Middle frontal gyrus (tissue), 1 donor: Measurements from ENCODE around the gene ZNF784.
A peak's percentile ranks its signal among the peaks of the same experiment; 100 is the strongest.

ENCODE experiments used
- DNase-seq: peaks from one replicate; pipeline ENCODE4 v3.0.0-alpha.2; 2015; ENCODE audit warnings: low spot score; ENCODE audit errors: extremely low spot score

Gene ZNF784

GRCh38 chr19:55602104-55603001 is 22.0 kb downstream of the ZNF784 start:
- no peak for DNase-seq

- no peak for DNase-seq
These were observed 23.3 kb downstream of the ZNF784 start for GRCh38 chr19:55601084-55601483.

DNA sequence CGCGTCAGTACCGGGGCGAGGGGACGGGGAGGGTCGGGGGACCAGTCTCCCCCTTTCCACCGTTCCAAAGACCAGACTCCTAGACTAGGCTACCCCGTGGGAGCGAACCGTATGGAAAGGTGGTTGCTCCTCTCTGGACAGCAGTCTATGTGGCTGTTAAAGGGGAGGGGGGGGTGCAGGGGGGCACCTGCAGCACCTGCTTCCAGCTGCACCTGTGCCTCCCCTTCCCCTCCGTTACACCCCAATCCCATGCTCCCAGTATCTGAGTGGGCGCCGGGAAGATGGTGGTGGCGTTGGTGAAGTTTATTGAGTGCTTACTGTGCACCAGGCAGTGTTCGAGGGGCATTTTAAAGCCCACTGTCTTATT is 23.7 kb downstream of the ZNF784 start:
- no peak for DNase-seq

DNA sequence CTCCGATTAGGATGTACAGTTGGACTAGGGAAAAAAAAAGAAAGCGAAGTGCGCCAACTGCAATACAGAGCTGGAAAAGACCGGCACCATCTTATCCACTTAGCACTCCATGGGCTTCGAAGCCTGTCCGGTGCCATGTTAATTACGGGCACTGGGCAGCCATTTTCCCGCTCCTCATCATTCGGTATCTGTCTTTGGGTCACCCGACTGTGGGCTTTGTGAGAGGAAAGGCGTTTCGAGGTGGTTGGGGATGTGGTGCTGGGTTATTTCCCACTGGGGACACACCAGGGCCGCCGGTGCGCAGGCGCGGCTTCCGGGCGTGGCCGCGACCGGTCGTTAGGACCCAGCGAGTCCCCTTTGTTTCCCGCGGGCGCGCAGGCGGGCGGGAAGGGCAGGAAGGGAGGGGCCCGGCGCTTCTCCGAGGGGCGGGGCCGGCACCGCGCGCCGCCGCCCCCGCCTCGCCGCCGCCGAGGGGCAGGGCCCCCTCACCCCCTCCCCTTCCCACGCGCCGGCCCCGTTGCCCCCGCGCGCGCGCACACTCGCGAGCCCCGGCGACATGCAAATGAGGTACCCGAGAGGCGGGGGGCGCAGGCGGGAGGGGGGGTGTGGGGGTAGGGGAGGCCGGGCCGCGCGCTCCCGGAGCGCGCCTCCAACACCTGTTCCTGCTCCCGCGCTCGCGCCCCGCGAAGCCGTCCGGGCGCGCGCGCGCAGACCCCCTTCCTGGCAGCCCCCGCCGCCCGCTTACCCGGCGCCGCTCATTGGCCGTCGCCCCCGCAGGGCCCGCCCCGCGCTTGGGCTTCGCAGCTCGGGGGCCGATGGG is 24.3 kb downstream of the ZNF784 start, which contains the start of gene ZNF524:
Gene ZNF524, plus strand, starts transcription at position 447 of the 820 bp plus-strand sequence. CDS start 1,825 bp downstream, outside the sequence.
- peak; percentile 74 for DNase-seq

- peak; percentile 96 for DNase-seq
These were observed 24.9 kb downstream of the ZNF784 start, which contains the start of gene FIZ1 for GRCh38 chr19:55599468-55599841. FIZ1 (minus strand) TSS chr19:55599517; CDS start chr19:55597865, 1,652 bp downstream.

DNA sequence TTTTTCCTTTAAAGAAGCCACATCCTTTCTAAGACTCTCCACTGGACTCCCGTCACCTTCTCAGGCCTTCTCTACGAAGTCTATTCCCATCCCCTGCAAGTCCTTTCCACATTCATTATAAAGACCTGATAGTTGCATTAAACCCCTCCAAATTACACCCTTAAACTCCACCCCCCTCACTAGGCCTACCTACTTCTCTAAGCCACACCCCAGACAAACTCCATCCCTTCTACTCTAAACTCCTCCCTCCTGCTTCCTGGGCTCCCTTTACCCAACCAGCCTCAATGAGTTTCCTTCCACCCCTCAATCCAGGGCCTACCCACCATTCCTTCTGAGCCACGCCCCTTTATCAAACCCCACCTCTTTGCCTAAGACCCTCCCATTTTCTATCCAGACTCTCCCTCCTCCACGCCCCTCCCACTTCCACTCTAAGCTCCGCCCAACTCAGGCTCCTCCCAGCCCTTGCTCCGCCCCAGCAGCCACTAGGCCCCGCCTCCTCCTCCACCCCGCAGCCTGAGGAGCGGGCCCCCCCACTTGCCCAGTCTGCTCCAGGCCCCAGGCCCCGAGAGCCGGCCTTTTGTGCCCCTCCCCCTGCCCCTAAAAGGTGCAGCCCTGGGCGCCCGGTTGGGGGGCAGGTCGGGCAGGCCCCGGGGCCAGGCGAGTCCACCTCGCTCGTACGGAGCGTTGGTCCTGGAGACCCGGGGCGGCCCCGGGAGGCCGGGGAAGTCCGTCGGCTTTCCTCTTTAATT is 25.5 kb downstream of the ZNF784 start:
- peak; percentile 78 for DNase-seq

- no peak for DNase-seq
These were observed 26.3 kb downstream of the ZNF784 start for GRCh38 chr19:55598034-55598433.

GRCh38 chr19:55597501-55597921 is 26.9 kb downstream of the ZNF784 start:
- DNase-seq = no peak

GRCh38 chr19:55596304-55596703 is 28.1 kb downstream of the ZNF784 start:
- no peak for DNase-seq

DNA sequence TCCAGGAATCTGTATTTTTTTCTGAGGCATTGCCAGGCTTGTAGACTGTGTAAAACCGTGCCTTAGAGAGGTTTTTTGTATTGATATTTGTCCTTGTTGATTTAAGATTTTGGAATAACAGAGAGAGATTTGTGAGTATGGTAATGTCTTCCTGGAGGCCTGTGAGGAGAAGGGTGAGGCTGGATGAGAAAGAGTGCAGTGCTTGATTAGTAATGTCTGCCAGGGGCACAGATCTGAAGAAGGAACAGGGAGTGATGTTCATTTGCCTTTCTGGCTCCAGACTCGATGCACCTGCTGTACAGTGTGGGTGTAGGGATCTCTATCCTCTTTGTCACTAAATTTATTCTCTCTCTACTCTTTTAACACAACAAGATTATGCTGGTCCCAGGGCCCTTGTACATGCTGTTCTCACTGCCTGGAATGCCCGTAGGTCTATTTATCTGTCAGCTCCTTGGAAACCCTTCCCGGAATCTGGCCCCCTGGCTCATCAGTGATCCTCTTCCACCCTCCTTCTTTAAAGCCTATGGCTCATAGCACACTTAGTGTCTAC is 29.3 kb downstream of the ZNF784 start:
- DNase-seq = no peak

DNA sequence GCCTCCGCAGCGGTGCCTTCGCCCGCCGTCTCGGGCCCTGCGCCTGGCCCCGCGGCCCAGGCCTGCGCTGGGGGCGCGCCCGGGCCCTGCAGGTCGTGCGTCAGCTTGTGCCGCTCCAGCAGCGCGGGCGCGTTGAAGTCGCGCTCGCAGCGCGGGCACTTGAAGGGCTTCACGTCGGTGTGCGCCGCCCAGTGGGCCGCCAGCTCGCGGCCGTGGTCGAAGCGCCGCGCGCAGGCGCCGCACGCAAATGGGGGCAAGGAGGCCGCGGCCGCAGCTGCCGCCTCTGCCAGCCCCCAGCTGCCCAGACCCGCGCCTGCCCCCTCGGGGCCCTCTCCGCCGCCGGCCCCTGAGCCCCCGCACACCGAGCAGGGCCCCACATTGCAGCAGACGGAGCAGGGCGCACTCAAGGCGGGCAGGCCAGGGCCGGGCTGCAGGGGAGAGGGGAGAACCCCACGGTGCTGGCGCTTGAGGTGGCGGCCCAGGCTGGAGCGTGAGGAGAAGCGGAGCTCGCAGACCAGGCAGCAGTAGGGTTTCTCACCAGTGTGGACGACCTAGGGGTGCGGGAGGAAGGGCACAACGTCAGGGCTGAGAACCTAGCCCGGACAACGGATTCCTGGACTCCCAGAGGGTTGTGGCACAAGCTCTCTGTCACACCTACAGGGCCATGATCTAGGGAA is 31.1 kb downstream of the ZNF784 start:
- DNase-seq = no peak

GRCh38 chr19:55592391-55593090 is 31.8 kb downstream of the ZNF784 start:
- DNase-seq = no peak

DNA sequence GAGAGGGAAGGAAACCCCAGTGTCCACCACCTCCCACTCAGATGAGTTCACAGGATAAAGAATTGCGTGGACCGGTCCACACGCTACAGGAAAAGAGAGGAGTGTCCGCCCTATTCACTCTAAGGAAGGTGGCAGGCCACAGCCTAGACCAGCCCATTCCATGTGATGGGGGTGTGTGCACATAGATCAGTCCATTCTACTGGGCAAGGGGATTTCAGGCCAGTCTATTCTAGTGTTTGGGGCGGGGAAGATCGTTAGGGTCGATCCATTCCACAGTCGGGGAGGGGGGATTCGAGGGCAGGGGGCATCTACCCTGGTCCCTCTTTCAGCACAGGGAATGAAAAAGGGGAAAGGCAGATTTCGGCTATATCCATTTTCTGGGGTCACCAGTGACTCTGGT is 32.8 kb downstream of the ZNF784 start:
- no peak for DNase-seq

- DNase-seq = no peak
These were observed 33.7 kb downstream of the ZNF784 start for GRCh38 chr19:55590617-55591016.

DNA sequence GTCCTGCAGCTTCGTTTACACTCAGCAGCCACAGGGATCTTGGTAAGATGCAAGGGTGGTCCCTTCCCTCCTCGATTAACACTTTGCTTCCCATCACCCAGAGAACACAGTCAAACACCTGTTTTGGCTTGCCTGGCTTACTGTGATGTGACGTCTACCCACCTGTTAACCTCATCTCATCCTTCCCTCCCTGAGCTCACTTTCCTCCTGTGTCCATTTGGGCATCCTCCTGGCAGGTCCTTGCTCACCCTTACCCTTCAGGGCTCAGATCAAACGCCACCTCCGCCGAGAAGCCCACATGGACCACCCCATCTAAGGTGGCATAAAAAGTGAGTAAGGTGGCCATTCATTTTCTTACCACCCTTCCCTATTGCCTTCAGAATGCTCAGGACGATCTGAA is 34.3 kb downstream of the ZNF784 start:
- DNase-seq = no peak

- DNase-seq = no peak
These were observed 35.6 kb downstream of the ZNF784 start for GRCh38 chr19:55588738-55589137.

- peak; percentile 58 for DNase-seq
These were observed 37.2 kb downstream of the ZNF784 start for GRCh38 chr19:55586976-55587668.

GRCh38 chr19:55585658-55586339 is 38.6 kb downstream of the ZNF784 start:
- peak; percentile 27 for DNase-seq

DNA sequence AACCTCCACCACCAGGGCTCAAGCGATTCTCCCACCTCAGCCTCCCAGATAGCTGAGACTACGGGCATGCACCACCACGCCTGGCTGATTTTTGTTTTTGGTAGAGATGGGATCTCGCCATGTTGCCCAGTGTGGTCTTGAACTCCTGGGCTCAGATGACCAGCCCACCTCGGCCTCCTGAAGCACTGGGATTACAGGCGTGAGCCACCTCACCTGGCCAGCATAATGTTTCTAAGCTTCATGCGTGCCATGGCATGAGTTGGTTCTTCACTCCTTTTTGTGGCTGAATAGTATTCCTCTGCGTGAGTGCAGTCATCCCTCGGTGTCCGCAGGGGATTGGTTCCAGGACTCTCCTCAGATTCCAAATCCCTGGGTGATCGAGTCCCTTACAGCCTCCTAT is 39.5 kb downstream of the ZNF784 start:
- DNase-seq = no peak
